ENCODE measurements around the gene GALNT14. TPM values are rescaled to one million over a fixed set of nuclear protein-coding genes. Genes with fewer than 3 reads are reported as not detected.
A peak's percentile ranks its signal among the peaks of the same experiment; 100 is the strongest.

Gene GALNT14
- total RNA-seq, 3 donors from 2014 or later, result 0.33 to 1.3 (median 0.98) TPM

DNA sequence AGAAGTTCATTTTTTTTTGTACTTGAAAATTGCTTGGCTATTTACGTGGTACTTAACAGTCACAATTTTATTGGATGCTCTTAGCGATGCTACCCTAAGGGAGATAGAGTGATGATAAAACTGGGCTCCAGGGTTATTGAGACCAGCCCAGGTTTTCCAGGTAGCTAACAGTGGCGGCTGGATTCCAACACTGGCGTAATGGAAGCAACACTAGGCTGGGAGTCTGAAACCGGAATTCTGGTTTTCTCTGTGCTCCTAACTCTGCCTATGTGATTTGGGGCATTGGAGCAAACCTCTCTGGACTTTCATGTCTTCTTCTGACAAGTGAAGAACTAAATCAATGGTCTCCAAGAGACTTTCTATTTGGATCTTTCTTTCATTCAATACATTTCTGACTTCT lies 9.4 kb upstream of the GALNT14 start:
- Mint-ChIP-seq H3K4me3 (no peak overlapping the region), H3K9me3 (no peaks in the 10 kb centered on the region), H3K4me1 (ENCODE audit: low read depth) (no peaks in the 10 kb centered on the region), H3K27me3 (ENCODE audit: low read depth) (peaks cover 16% of the 10 kb centered on the region), H3K36me3 (ENCODE audit: insufficient read depth) (no peaks in the 10 kb centered on the region)
- ATAC-seq (no peak), DNase-seq (no peak)

DNA sequence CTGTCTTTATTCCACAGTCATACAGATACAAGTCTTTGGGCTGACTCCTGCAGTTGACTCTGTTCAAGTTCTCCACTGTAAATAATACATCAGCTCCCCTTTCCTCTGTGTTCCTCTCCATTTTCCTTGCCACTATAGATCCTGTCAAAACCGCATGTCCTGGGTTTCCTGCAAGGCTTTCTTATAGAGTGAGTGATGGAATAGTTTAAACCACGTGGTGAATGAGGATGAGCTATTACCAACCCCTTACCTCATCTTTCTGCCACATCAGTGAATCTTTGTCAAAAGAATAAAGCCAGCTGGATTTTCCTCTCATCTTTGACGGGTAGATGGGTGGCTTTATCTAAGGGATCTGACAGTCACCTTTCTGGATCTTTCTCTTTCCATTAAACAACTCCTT lies 3.9 kb upstream of the GALNT14 start:
- H3K4me3 Mint-ChIP-seq, result no peak overlapping the region

DNA sequence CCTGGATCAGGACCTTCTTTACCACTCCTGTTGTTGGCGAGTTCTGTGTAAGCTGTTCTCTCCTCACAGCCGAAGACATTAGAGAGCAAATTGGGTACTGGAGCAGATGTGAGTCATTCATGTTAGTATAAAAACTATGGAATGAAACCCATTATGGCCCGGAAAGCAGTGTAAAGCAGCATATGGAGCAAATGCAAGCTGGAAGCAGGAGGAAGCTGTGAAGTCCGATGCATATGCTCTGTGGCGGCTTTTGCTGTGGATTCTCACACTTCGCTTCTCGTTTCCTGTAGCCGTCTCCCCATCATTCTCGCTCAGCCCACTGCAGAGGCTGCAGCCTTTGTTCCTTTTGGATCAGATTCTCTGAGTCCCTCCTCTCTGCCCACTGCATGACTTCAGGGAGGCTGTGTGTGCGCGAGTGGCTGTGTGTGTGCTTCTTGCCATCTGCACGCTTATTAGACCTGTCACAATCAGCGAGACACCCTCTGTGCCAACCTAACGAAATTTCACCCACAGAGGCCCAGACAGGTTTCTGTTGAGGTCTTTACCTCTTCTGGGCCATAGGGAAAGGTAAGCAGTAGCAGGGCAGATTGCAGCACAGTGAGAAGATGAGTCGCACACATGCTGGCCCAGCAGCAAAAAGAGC lies 3.3 kb upstream of the GALNT14 start:
- H3K4me3 Mint-ChIP-seq, result no peak overlapping the region
- peaks cover 6% of the 10 kb centered on the region for H3K4me1 Mint-ChIP-seq (ENCODE audit: low read depth)
- no peaks in the 10 kb centered on the region for H3K36me3 Mint-ChIP-seq (ENCODE audit: insufficient read depth)
- H3K27me3 Mint-ChIP-seq (ENCODE audit: low read depth), result peaks cover 18% of the 10 kb centered on the region
- H3K9me3 Mint-ChIP-seq, result no peaks in the 10 kb centered on the region
- DNase-seq (no peak), ATAC-seq (no peak)

More for the DNA sequence above, 3.9 kb upstream of the GALNT14 start:
- no peaks in the 10 kb centered on the region for H3K36me3 Mint-ChIP-seq (ENCODE audit: insufficient read depth)
- peaks cover 1% of the 10 kb centered on the region for H3K4me1 Mint-ChIP-seq (ENCODE audit: low read depth)
- DNase-seq (no peak), ATAC-seq (no peak)
- H3K27me3 Mint-ChIP-seq (ENCODE audit: low read depth), result peaks cover 13% of the 10 kb centered on the region
- H3K9me3 Mint-ChIP-seq, result no peaks in the 10 kb centered on the region

DNA sequence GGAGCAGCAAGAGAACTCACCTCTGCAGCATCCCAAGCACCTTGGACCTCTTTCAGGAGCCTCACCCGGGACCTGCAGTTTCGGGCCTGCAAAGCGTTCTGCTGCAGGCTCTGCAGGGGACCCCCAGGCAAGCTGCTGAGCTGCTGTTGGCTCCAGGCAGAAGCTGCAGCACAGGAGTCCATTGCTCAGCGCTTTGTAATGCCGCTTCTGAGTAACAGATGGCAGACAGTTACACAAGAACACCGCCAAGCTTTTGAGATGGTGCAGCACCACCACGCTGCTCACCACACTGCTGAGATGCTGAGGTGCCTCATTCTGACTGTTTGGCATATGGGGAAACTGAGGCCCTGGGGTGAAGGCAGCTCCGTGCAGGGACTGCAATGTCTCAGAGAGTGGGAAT lies 1.9 kb upstream of the GALNT14 start:
- H3K9me3 Mint-ChIP-seq, result no peaks in the 10 kb centered on the region
- H3K36me3 Mint-ChIP-seq (ENCODE audit: insufficient read depth), result no peaks in the 10 kb centered on the region
- peaks cover 33% of the 10 kb centered on the region for H3K27me3 Mint-ChIP-seq (ENCODE audit: low read depth)
- peaks cover 6% of the 10 kb centered on the region for H3K4me1 Mint-ChIP-seq (ENCODE audit: low read depth)
- ATAC-seq (no peak), DNase-seq (no peak)
- H3K4me3 Mint-ChIP-seq, result no peak overlapping the region

DNA sequence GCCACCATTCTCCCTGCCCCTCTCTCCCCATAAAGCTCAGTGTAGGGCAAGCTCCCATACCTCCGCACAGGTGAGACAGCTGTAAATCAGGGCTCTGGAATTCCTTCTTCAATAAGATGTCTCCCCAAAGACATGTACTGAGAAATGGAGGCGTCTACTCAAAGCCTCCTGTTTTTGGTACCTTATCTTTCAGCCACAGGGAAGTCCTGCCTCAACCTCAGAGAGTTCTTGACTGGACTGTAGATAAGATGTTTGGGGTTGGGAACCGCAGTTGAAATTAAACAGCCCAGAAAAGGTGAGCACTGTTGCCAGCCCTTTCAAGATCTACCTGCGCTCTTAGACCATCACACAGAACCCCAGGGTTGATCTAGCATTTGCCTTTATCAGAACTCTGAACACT lies 1.4 kb upstream of the GALNT14 start:
- no peak for ATAC-seq
- H3K4me3 Mint-ChIP-seq, result no peak overlapping the region
- H3K9me3 Mint-ChIP-seq, result no peaks in the 10 kb centered on the region
- peaks cover 6% of the 10 kb centered on the region for H3K4me1 Mint-ChIP-seq (ENCODE audit: low read depth)
- DNase-seq, result no peak
- peaks cover 37% of the 10 kb centered on the region for H3K27me3 Mint-ChIP-seq (ENCODE audit: low read depth)
- no peaks in the 10 kb centered on the region for H3K36me3 Mint-ChIP-seq (ENCODE audit: insufficient read depth)

DNA sequence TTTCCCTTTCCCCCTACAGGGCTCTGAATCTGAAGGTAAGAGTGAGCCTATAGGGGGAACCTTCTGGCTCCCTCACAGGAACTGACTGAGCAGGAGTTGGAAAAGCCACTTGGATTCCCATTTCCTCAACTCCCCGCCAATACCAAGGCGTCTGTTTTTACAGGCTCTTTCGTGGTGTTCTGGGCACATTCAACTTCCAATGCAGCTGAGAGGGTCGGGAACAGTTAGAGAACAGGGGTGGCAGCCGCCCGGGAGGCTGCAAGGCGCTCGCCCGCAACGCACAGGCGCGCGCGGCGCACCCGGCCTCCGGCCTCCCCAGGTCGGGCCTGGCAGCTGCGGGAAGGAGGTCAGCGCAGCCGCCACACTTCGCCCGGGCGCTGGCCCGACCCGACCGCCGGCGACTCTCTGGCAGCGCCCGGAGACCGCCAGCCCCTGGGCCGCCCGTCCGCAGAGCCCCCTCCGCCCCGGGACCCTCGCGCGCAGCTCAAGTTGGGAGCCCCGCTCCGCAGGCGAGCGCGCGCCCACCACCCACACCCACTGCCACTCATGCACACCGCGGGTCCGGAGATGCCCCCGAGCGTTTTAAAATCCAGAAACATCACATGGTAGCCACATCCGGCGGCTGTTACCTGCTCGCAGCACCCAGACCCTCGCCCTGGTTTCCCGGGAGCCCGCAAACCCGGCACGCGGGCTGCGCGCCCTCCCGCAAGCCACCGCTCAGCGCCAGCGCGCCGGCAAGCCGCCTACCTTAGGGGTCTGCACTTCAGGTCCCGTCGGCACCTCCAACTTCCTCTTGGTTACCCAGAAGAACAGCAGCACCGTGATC lies 816 bp downstream of the GALNT14 start:
- H3K4me1 Mint-ChIP-seq (ENCODE audit: low read depth), result peaks cover 6% of the 10 kb centered on the region
- H3K4me3 Mint-ChIP-seq, result peak overlapping the region; percentile 64
- H3K27me3 Mint-ChIP-seq (ENCODE audit: low read depth), result peaks cover 55% of the 10 kb centered on the region
- DNase-seq (no peak), ATAC-seq (peak; percentile 23 to 27)
- H3K36me3 Mint-ChIP-seq (ENCODE audit: insufficient read depth), result no peaks in the 10 kb centered on the region
- H3K9me3 Mint-ChIP-seq, result no peaks in the 10 kb centered on the region

DNA sequence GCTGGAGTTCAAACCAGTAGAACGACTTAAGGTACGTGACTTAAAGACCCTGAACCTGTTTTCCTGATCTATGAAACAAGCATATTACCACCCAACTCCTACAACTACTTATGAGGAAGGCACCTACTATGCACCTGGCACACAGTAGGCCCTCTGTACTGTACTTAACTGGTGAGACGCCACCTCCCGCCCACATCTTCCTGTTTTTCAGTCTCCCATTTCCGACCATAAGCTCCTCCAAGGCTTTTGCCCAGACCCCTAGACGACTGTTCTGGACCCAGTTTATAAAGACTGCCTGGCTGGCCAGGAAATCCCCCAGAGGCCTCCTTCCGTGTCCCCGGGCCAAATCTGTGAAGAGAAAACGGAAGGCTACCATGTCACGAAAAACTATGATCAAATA lies 1.5 kb downstream of the GALNT14 start:
- peaks cover 55% of the 10 kb centered on the region for H3K27me3 Mint-ChIP-seq (ENCODE audit: low read depth)

DNA sequence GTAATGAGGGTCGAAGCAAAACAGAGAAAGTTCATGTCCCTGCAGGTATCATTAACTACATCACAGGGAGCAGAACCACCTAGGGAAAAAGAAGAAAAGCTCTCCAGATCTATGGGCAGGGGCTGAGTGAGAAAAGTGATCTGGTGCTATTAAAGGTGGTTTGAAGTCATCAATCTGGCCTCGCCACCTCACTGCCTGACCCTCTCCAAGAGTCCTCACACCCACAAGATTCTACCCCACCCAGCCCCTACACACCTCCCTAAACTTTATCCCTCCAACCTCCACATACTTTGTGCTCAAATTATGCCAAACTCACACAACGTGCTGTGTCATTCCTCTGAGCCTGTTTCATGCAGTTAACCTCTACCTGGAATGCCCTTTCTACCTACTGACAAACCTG lies 2.2 kb downstream of the GALNT14 start:
- no peaks in the 10 kb centered on the region for H3K36me3 Mint-ChIP-seq (ENCODE audit: insufficient read depth)
- H3K27me3 Mint-ChIP-seq (ENCODE audit: low read depth), result peaks cover 54% of the 10 kb centered on the region
- H3K4me3 Mint-ChIP-seq, result no peak overlapping the region

More for the DNA sequence above, 1.5 kb downstream of the GALNT14 start:
- DNase-seq (no peak), ATAC-seq (no peak)
- peaks cover 6% of the 10 kb centered on the region for H3K4me1 Mint-ChIP-seq (ENCODE audit: low read depth)
- H3K9me3 Mint-ChIP-seq, result no peaks in the 10 kb centered on the region
- no peaks in the 10 kb centered on the region for H3K36me3 Mint-ChIP-seq (ENCODE audit: insufficient read depth)
- H3K4me3 Mint-ChIP-seq, result no peak overlapping the region

DNA sequence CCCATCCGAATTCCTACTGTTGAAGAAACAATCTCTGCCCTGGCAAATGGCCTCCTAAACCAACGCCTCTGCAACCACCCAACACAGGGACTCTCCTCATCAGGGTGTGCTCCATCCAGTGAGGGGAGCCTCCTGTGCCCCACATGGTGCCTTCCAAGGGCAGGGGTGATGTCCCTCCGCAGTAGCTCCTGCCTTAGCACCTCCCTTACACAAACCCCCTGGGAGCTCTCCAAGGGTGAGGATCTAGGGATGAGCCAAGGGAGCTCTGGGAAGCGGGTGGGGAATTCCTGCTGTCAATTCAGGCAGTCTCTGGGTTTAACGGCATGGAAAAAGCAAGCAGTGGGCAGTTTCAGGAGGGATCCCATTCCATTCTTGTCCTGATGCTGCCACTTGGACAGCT lies 3.8 kb downstream of the GALNT14 start:
- Mint-ChIP-seq H3K4me3 (no peak overlapping the region), H3K27me3 (ENCODE audit: low read depth) (peaks cover 54% of the 10 kb centered on the region), H3K9me3 (no peaks in the 10 kb centered on the region), H3K4me1 (ENCODE audit: low read depth) (peaks cover 6% of the 10 kb centered on the region), H3K36me3 (ENCODE audit: insufficient read depth) (no peaks in the 10 kb centered on the region)
- ATAC-seq (no peak), DNase-seq (no peak)

More for the DNA sequence above, 2.2 kb downstream of the GALNT14 start:
- H3K4me1 Mint-ChIP-seq (ENCODE audit: low read depth), result peaks cover 6% of the 10 kb centered on the region
- DNase-seq (no peak), ATAC-seq (no peak)
- no peaks in the 10 kb centered on the region for H3K9me3 Mint-ChIP-seq

DNA sequence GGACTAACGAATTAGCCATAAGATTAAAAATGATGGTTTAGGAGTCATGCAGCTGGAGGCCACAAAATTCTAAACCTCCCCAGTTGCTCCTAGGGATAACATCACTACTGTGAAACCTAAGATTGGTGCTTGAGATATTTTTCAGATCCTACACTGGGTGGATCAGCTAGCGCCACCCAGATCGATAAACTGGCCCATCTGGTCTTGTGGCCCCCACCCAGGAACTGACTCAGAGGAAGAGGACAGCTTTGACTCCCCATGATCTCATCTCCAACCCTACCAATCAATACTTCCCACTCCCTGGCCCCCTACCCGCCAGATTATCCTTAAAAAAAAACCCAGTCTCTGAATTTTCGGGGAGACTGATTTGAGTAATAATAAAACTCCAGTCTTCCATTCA lies 5.5 kb downstream of the GALNT14 start:
- DNase-seq (no peak), ATAC-seq (no peak)
- Mint-ChIP-seq H3K4me1 (ENCODE audit: low read depth) (peaks cover 6% of the 10 kb centered on the region), H3K27me3 (ENCODE audit: low read depth) (peaks cover 54% of the 10 kb centered on the region), H3K9me3 (no peaks in the 10 kb centered on the region), H3K4me3 (no peak overlapping the region), H3K36me3 (ENCODE audit: insufficient read depth) (no peaks in the 10 kb centered on the region)

DNA sequence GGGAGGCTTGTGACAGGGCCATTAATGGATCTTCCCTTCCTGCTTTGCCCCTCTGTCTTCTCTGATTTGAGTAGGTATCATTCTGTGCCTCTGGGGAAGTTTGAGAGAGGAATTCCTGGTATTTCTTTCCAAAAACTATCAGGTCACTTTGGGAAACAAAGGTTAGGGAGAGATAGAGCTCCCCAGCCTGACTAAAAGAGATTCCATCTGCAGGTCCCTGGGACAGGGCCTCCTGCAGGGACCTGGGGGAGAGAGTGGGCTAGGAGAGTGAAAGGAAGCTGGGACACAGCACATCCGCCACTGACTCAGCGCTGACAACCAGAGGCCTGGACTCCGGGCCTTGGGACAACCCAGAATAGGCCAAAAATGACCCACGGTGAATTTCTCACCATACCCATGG lies 6.4 kb downstream of the GALNT14 start:
- H3K4me3 Mint-ChIP-seq, result no peak overlapping the region
- H3K36me3 Mint-ChIP-seq (ENCODE audit: insufficient read depth), result no peaks in the 10 kb centered on the region
- no peak for ATAC-seq
- DNase-seq, result no peak
- H3K27me3 Mint-ChIP-seq (ENCODE audit: low read depth), result peaks cover 48% of the 10 kb centered on the region
- H3K4me1 Mint-ChIP-seq (ENCODE audit: low read depth), result peaks cover 3% of the 10 kb centered on the region
- H3K9me3 Mint-ChIP-seq, result no peaks in the 10 kb centered on the region

DNA sequence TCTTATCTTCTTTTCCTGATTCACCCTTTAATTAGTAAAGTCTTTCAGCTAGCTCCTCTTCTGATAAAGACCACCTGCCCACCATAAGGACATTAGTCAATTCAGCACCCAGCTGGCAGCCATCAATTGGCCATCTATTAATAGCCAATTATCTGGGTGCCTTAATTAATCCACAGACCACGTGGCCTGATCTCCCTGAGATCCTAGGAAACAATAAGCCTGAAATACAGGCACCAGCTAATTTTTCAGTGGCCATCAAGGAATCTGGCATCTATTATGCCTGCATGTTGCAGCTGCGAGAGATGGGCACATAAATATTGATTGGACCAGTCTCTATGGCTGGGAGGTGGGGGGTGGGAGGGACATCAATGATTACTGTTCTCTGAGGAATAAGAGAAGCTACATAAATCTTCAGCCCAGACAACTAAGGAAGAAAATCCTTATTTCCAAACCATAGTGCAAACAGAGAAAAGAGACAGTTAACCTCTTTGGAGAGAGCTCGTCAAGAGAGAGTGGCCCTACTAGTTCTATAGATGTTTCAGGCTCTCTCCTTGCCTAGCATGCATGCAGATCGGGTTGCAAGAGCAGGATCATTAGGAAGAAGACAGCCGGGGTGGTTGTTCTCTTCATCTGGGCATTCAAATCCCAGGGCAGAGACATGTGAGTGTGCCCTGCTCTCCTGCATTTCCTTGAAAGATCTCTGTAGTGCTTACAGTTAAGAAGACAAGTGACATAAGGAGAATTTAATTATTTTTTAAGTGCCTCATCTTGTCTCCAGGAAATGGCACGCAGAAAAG lies 8.7 kb downstream of the GALNT14 start:
- ATAC-seq (no peak), DNase-seq (no peak)
- Mint-ChIP-seq H3K27me3 (ENCODE audit: low read depth) (peaks cover 29% of the 10 kb centered on the region), H3K36me3 (ENCODE audit: insufficient read depth) (no peaks in the 10 kb centered on the region), H3K4me1 (ENCODE audit: low read depth) (no peaks in the 10 kb centered on the region), H3K9me3 (no peaks in the 10 kb centered on the region), H3K4me3 (no peak overlapping the region)

DNA sequence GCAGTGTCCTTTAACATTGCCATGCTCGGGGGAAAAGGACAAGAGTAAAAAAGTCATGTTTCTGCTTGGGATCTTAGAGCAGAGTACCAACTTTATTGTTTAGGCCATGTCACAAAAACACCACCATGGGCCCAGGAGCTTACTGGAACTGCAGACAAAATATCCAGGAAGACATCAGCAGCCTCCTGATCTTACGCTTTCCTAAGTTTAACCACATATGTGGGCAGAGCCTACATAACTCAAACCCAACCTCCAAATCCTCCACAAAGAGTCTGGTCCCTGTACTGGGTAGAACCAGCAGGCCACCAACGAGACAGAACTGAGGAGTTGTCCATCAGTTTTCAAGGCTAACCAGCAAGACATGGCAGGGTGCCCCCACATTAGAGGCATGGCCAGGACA lies 10.3 kb downstream of the GALNT14 start:
- Mint-ChIP-seq H3K4me3 (no peak overlapping the region), H3K27me3 (ENCODE audit: low read depth) (peaks cover 14% of the 10 kb centered on the region), H3K36me3 (ENCODE audit: insufficient read depth) (no peaks in the 10 kb centered on the region), H3K9me3 (no peaks in the 10 kb centered on the region), H3K4me1 (ENCODE audit: low read depth) (no peaks in the 10 kb centered on the region)
- ATAC-seq (no peak), DNase-seq (no peak)

DNA sequence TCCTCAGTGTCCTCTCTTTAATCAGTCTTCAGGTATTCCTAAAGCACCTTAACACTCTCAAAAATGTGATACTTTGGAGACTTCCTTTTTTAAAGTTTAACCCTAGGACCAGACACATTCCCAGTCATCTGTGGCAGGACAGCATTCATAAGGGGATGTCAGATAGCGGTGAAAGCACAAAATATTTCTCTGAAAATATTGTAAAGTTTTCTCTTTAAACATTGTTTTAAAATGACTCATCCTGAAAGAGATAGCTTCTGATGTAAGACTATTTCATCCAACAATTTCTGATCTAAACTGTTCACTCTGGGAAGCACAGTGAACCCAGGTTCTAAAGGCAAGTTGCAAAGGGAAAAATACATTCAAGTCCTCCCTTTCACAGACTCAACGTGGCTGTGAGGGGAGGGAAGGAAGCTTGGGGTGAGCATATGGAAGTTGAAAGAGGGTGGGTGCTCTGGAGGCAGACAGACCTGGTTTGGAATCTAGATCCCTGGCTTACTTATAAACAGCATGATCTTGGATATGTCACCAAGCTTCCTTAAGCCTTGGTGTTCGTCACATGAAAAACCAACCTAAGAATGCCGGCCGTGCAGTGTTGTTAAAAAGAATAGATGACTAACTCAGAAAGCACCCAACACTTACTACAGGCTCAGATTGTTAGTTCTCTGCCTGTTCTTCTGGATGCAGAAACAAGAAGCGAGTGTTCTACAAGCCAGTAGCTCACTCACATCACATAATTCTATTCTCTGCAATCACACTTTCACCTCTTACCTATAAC lies 12.1 kb downstream of the GALNT14 start:
- H3K4me3 Mint-ChIP-seq, result no peak overlapping the region
- no peaks in the 10 kb centered on the region for H3K4me1 Mint-ChIP-seq (ENCODE audit: low read depth)
- H3K27me3 Mint-ChIP-seq (ENCODE audit: low read depth), result peaks cover 12% of the 10 kb centered on the region
- H3K9me3 Mint-ChIP-seq, result no peaks in the 10 kb centered on the region
- H3K36me3 Mint-ChIP-seq (ENCODE audit: insufficient read depth), result no peaks in the 10 kb centered on the region
- no peak for ATAC-seq
- no peak for DNase-seq

Measured in activated T-cell treated with anti-CD3 and anti-CD28 coated beads, Interleukin-2, amount 50 U/mL, for 4 hours (primary cell).